HG02571 (cell line): ENCODE data around the gene RBMX.
A peak's percentile ranks its signal among the peaks of the same experiment; 100 is the strongest.
"Not testable (repeated sequence)": the region's sequence is repeated elsewhere in the genome, so short reads cannot be mapped to it uniquely, and the experiment has no call there.

Source experiments
- ATAC-seq: cut with Tn5 transposase; IDR thresholded peaks from one replicate; pipeline ENCODE4 v1.9.1; 2021; ENCODE audit warnings: mild to moderate bottlenecking, moderate library complexity; ENCODE audit not compliant: unreplicated experiment

RBMX gene

DNA sequence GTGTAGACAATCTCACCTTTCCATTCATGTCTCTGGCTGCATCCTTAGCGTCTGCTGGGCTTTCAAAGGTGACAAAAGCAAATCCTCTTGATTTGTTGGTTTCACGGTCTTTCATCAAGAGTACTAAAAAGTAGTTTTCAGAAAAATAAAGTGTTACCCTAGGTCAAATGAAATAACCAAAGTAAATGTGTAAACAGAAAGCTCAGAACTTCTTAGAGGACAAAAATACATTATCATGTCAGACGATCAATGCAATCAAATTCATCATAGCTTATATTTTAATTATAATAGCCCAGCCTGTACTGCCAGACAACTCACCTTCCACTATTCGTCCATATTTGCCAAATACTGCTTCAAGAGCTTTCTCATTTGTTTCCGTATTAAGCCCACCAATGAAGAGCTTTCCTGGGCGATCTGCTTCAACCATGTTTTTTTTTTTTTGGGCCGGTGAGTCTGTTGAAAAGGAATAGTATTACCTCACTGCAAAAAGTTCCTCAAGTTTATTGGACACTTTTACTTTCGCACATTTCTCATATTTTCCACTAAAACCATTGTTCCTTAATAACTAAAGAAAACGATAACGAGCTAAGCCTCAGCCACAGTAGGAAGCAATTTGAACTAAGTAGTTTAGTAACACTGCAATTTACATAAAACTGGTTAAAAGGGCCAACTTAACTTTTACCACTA lies 1.4 kb downstream of the RBMX start:
- no peak for ATAC-seq

DNA sequence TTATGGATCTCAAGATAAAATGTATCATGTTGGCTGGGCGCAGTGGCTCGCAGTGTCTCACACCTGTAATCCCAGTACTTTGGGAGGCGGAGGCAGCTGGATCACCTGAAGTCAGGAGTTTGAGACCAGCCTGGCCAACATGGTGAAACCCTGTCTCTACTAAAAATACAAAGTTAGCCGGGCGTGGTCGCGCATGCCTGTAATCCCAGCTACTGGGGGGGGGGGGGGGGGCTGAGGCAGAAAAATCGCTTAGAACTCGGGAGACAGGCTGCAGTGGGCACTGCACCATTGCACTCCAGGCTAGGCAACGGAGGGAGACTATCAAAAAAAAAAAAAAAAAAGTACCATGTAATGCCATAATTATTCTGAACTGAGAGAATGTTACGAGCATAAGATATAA lies 2.1 kb downstream of the RBMX start:
- no peak for ATAC-seq

DNA sequence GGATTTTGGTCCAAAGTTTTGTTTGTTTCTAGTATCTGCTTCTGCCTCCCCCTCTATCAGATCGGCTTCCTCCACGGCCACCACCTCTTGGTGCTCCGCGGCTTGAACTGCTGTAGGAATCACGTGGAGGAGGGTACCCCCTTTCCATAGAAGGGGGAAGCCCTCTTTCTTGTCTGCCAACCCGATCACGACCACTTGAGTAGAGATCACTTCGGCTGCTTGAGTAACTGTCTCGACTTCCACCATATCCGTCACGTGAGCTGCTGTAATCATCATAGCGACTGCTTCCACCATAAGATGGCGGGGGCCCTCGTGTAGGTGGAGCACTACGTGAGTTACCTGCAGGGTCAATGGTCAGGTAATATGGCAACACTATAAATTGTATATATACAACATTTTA lies 6.4 kb downstream of the RBMX start:
- not testable (repeated sequence) for ATAC-seq

DNA sequence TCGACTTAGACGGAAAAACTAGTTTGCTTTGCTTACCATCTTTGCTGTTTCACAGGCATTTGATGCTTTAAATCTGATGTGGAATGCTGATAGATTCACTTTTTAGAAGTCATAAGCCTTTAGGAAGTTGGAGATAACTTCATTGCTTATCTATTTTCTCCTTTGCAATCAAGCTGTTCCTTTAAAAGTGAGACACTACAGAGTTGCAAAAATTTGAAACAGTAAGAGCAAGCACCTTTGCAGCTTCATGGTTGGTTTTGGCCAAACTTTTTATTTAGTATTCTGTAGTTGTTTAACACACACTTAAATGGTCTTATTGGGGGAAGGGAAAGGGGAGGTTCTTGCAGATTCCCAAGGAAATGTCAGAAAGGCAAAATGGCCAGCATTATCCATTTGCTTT lies 7.3 kb downstream of the RBMX start:
- not testable (repeated sequence) for ATAC-seq

DNA sequence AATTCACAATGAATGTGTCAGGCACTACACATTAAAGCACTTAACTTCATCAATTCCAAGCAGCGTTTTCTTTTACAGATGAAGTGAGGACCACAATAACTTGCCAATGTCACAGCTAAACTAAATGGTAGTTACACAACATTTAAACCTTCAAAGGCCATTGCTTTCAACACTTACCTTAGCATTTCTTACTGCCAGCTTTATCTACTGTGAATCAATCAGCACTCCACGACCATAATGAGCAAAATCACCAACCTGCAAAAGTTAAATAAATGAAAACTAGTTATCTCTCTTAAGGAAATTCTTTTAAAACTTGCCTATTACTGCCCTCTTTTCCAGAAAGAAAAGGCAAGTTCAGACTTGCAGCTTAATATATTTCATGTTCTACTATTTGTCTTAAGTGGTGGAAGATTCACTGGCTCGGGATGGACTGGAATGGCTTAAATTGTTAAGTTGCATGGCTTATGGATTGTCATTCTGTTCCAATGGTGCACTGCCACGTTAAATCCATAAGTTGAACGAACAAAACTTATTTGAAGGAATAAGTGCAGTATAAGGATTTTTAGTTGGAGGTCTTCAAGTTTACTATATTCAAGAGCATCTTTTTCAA lies 8.3 kb downstream of the RBMX start:
- no peak for ATAC-seq

DNA sequence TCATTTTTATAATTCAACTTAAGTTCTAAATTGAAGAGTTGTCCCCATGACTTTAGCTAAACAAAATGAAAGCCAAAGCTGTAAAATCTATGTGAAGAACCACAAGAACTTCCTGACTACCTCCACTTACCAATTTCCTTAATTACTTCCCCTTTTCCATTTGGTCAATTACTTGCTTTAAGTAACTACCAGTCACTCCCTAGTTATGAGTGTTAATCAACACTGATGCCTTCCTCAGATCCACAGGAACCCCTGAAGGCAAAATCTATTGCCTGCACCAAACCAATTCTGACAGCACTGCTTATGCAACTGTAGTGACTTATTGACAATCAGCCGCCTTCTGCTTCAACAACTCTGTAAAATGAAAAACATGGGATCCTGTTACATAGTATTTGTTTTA lies 10.5 kb downstream of the RBMX start:
- ATAC-seq: no peak

DNA sequence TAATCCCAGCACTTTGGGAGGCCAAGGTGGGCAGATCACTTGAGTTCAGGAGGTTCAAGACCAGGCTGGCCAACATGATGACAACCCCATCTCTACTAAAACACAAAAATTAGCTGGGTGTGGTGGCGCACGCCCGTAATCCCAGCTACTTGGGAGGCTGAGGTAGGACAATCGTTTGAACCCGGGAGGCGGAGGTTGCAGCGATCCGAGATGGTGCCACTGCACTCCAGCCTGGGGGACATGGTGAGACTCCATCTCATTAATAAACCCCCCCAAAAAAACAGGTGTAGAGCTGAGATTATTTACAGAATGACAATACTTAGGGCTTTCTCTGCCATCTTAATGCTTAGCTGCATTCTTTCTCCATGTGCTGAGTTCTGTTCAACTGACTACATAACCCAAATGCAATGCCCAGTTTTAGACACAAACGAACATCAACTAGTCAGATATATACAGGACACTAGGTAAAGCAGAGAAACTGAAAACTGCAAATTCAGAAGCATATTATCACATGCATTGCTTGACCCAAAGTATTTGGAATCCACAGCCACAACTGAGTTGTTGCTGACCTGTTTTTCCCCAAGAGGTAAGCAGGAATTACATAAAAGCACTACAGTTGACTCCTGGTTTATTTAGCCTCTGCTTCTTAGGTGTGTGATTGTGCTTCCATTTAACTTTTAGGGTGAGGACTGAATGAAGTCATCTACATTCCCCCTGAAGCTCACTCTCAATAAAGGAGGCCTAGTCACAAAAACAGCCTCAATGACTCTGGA lies 12.1 kb downstream of the RBMX start:
- ATAC-seq: no peak

DNA sequence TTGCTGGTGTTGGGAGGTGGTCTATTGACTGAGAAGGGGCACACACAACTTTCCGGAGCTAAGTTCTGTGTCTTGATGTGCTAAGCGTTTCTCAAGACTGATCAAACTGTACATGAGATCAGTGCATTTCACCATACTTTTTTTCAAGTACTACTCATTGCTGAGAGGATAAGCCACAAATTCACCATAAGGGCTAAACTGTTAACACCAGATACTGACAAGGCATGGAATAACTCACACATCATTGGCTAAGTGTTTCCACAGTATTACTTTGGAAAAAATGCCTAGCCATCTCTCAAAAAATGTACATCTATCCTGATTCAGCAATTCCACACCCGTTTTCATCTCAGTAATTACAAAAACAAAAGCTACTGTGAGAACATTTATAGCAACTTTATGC lies 13.0 kb downstream of the RBMX start:
- no peak for ATAC-seq

DNA sequence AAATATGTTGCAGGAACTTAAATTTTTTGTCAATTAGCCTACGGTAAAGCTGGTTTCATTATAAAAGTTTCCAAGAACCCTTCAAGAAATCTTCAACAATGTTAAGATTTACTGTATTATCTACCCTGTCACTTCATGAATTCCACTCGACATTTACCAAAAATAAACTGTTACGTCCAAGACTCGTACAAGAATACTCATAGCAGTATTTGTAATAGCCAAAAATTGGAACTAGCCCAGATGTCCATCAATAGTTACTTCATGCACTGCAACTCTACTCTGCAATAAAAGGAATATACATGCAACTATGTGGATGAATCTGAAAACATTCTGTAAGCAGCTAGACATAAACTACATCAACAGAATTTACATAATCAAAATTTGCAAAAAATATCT lies 13.4 kb downstream of the RBMX start:
- no peak for ATAC-seq

DNA sequence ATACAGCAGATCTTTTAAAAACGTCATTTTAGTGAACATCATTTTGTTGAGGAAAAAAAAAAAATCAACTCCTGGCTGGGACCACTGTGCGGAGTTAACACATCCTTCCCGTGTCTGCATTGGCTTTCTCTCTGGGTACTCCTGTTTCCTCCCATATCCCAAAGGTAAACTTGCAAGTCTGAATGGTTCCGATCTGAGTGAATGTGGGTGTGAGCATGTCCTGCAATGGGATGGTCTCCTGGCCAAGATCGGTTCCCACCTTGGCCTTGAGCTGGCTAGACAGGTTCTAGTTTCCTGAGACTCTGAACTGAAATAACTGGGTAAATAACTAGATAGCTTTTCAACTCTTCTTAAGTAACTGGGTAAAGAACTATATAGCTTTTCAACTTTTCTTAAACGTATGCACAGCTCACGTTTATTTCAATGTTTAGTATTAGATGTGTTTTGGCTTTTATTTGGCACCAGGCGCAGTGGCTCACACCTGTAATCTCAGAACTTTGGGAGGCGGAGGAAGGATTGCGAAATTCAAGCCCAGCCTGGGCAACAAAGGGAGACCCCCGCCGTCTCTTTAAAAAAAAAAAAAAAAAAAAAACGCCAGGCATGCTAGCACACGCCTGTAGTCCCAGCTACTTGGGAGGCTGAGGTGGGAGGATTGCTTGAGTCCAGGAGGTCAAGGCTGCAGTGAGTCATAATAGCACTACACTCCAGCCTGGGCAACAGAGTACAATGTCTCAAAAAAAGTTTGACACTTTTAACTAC lies 14.0 kb downstream of the RBMX start:
- ATAC-seq: no peak

DNA sequence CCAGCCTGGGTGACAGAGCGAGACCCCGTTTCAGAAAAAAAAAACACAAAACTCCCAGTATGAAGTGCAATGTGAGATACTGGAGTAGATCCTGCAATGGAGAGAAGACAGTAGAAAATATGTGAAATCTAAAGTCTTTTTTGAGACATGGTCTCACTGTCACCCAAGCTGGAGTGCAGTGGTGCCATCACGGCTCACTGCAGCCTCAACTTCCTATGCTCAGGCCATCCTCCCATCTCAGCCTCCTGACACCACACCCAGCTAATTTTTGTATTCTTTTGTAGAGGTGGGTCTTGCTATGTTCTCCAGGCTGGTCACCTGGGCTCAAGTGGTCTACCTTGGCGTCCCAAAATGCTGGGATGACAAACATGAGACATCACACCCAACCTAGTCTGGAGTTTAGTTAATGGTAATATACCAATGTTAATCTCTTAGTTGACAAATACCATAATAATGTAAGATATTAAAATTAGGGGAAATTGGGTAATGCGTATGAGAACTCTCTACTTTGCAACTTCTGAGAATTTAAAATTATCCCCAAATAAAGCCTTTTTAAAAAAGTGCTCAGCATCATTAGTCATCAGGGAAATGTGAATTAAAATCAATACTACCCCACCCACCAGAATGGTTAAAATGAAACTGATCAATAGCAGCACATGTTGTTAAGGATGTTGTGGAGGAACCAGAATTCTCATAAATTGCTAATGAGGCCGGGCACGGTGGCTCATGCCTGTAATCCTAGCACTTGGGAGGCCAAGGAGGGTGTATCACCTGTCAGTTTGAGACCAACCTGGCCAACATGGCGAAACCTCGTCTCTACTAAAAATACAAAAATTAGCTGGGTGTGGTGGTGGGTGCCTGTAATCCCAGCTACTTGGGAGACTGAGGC lies 15.0 kb downstream of the RBMX start:
- no peak for ATAC-seq

DNA sequence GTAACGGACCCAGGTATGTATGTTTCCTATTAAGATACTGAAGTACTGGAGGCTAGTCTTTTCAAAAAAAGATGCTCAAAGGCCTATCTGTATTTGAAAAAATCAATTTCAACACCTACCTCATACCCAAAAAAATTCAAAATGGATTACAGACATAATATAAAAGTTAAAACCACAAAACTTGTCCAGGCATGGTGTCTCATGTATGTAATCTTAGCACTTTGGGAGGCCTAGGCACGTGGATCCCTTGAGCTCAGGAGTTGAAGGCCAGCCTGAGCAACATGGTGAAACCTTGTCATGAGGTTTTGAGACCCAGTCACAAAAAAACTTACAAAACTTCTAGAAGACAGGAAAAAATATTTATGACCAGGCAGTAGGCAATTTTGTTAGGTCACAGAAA lies 16.7 kb downstream of the RBMX start:
- ATAC-seq: no peak

DNA sequence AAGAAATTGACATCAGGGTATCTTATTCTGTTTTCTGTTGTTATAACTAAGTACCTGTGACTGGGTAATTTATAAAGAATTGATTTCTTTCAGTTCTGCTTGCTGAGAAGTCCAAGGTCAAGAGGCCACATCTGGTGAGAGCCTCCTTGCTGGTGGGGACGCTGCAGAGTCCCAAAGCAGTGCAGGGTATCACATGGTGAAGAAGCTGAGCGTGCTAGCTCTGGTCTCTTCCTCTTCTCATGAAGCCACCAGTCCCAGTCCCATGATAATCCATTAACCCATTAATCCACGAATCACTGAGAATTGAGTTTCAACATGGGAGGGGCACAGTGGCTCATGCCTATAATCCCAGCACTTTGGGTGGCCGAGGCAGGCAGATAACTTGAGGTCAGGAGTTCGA lies 18.0 kb downstream of the RBMX start:
- no peak for ATAC-seq

DNA sequence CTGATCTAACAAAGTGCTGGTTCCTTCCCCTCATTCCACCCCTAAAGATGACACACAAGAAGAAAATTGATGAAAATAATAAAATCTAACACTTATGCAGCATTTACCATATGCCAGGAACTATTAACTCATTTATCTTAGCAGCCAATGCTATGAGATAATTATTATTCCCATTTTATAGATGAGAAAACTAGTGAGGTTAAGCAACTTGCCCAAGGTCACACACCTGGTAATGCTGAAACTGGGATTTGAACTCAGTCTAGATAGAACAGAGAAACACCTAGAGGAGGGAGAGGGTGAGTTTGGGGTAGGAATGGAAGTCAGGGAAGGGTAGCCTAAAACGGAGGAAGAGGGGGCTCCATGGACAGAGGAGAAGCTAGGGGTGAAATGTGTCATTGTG lies 18.6 kb downstream of the RBMX start:
- ATAC-seq: no peak

DNA sequence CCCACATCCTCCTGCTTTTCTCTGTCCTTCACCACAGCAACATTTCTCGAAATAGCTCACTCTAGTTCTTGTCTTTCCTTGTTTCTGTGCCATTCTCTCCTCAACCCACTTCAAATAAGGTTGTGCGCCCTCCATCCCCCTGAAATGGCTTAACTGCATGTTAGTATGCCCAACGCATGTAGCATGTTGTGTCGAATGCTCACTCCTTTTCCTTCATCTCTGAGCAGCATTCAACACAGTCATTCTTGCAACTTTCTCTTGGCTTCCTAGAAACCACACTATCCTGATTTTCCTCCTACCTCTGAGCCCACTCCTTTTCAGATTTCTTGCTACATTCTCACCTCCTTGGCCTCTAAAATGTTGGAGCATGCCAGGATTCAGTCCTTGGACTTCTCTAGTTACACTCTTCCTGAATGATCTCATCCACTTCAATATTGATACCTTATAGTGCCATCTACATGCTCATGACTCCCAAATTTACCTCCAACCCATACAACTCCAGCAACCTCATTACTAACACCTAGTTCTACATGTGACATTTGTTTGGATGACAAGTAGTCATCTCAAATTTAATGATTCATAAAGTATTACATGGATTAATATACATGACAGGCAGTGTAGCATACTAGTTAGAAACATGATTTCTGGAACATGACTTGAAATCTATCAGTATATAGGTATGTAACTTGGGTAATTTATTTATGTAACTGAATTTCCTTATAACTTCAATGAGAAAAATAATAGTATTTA lies 22.3 kb downstream of the RBMX start:
- ATAC-seq: no peak

DNA sequence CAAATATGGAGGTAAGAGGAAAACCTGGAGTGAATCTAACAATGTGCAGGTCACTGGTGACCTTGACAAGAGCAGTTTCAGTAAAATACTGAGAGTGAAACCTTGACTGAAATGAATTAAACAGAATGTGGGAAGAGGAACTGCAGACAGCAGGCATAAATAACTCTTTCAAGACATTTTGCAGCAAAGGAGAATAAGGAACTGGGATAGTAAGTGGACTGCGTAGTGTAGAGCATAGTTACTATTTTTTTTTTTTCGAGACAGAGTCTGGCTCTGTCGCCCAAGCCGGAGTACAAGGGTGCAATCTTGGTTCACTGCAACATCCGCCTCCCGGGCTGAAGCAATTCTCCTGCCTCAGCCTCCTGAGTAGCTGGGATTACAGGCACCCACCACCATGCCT lies 24.0 kb downstream of the RBMX start:
- ATAC-seq: peak; percentile 68

DNA sequence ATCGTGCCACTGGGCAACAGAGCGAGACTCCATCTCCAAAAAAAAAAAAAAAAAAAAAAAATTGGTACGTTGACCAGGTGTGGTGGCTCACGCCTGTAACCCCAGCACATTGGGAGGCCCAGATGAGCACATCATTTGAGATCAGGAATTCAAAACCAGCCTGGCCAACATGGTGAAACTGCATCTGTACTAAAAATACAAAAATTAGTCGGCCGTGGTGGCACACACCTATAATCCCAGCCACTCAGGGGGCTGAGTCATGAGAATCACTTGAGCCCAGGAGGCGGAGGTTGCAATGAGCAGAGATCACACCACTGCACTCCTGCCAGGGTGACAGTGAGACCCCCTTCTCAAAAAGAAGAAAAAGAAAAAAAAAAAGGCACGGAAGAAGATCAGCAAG lies 24.5 kb downstream of the RBMX start:
- no peak for ATAC-seq

DNA sequence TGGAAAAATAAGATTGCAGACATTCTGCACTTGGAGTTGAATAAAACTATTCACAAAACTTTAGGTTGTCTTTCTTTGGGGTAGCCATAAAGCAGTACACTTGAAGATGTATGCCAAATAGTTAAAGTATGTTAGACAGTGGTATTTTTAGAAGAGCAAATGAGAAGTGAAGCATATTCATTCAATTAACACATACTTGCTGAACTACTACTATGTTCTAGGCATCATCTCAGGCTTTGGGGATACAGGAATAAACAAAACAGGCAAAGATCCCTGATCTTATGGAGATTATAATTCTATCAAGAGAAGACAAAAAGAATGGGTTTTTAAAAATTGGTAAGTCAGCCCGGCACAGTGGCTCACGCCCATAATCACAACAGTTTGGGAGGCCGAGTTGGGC lies 29.0 kb downstream of the RBMX start:
- no peak for ATAC-seq

DNA sequence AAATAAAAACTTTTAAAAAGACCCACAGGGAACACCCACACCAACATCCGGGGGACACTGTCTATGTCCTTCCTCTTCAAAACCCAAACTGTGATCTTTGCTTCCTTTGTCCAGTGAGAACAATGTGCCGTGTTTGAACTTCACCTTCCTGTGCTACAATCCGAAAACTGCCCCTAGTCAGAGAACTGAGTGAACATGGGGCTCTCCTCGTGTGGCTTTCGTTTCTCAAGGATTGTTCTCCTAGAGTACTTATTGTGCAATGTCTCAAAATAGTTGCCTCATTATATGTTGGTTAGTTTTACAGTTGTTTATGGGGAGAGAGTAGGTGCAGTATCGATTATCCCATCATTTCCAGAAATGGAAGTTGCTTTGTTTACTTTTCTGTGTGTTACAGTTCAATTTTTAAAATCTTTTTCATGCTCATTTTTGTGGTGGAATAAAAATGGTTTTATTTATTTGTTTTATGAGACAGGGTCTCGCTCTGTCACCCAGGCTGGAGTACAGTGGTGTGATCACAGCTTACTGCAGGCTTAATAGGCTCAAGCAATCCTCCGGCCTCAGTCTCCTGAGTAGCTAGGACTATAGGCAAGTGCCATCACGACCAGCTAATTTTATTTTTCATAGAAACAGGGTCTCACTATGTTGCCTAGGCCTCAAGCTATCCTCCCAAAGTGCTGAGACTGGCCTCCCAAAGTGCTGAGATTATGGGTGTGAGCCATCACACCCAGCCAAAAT lies 29.9 kb downstream of the RBMX start:
- ATAC-seq: no peak
